ENCODE measurements around the gene NCBP1.
"Not testable (repeated sequence)": the region's sequence is repeated elsewhere in the genome, so short reads cannot be mapped to it uniquely, and the experiment has no call there.

The NCBP1 gene

GRCh38 chr9:97632985-97633858 is at the start of gene NCBP1, which contains the start of gene TSTD2:
TSS of gene NCBP1 (plus strand) at chr9:97633821. CDS start at chr9:97633882, 61 bp downstream.
TSS of gene TSTD2 (minus strand) at chr9:97633368. CDS start at chr9:97627562, 5,806 bp downstream.
- peak; percentile 90 to 94 (median 92) for DNase-seq (ENCODE audit: low read depth in 4 of 4, low spot score in 1 of 4)

- DNase-seq (ENCODE audit: low read depth in 4 of 4, low spot score in 1 of 4): not testable (repeated sequence)
These were observed 48.8 kb upstream of the NCBP1 start for GRCh38 chr9:97584778-97585177.

GRCh38 chr9:97586909-97587308 is 46.7 kb upstream of the NCBP1 start:
- DNase-seq (ENCODE audit: low read depth in 4 of 4, low spot score in 1 of 4): not testable (repeated sequence)

- no peak for DNase-seq (ENCODE audit: low read depth in 4 of 4, low spot score in 1 of 4)
These were observed 42.1 kb upstream of the NCBP1 start for GRCh38 chr9:97591535-97591934.

- no peak for DNase-seq (ENCODE audit: low read depth in 4 of 4, low spot score in 1 of 4)
These were observed 41.5 kb upstream of the NCBP1 start for GRCh38 chr9:97592126-97592525.

- DNase-seq (ENCODE audit: low read depth in 4 of 4, low spot score in 1 of 4): no peak
These were observed 39.7 kb upstream of the NCBP1 start for GRCh38 chr9:97593960-97594359.

- no peak for DNase-seq (ENCODE audit: low read depth in 4 of 4, low spot score in 1 of 4)
These were observed 39.2 kb upstream of the NCBP1 start for GRCh38 chr9:97594381-97594921.

- no peak for DNase-seq (ENCODE audit: low read depth in 4 of 4, low spot score in 1 of 4)
These were observed 36.7 kb upstream of the NCBP1 start for GRCh38 chr9:97596906-97597305.

GRCh38 chr9:97598461-97599288 is 34.9 kb upstream of the NCBP1 start:
- DNase-seq (ENCODE audit: low read depth in 4 of 4, low spot score in 1 of 4): peak; percentile 41 to 50 (median 46)

GRCh38 chr9:97599314-97599846 is 34.2 kb upstream of the NCBP1 start:
- no peak for DNase-seq (ENCODE audit: low read depth in 4 of 4, low spot score in 1 of 4)

GRCh38 chr9:97600531-97601227 is 32.9 kb upstream of the NCBP1 start:
- no peak for DNase-seq (ENCODE audit: low read depth in 4 of 4, low spot score in 1 of 4)

- no peak for DNase-seq (ENCODE audit: low read depth in 4 of 4, low spot score in 1 of 4)
These were observed 32.3 kb upstream of the NCBP1 start for GRCh38 chr9:97601228-97601898.

- no peak for DNase-seq (ENCODE audit: low read depth in 4 of 4, low spot score in 1 of 4)
These were observed 31.2 kb upstream of the NCBP1 start for GRCh38 chr9:97602430-97602829.

- no peak for DNase-seq (ENCODE audit: low read depth in 4 of 4, low spot score in 1 of 4)
These were observed 28.5 kb upstream of the NCBP1 start for GRCh38 chr9:97604901-97605645.

- DNase-seq (ENCODE audit: low read depth in 4 of 4, low spot score in 1 of 4): peak; percentile 24 to 36 (median 30)
These were observed 18.1 kb upstream of the NCBP1 start for GRCh38 chr9:97615439-97616072.

GRCh38 chr9:97617939-97618416 is 15.6 kb upstream of the NCBP1 start:
- no peak for DNase-seq (ENCODE audit: low read depth in 4 of 4, low spot score in 1 of 4)

GRCh38 chr9:97620063-97620462 is 13.6 kb upstream of the NCBP1 start:
- DNase-seq (ENCODE audit: low read depth in 4 of 4, low spot score in 1 of 4): not testable (repeated sequence)

- DNase-seq (ENCODE audit: low read depth in 4 of 4, low spot score in 1 of 4): not testable (repeated sequence)
These were observed 11.1 kb upstream of the NCBP1 start for GRCh38 chr9:97622483-97622882.

GRCh38 chr9:97623946-97624345 is 9.7 kb upstream of the NCBP1 start:
- DNase-seq (ENCODE audit: low read depth in 4 of 4, low spot score in 1 of 4): no peak
